GM06990 (cell line): Measurements from ENCODE around the gene PPFIBP2.

ENCODE experiments used
- DNase-seq: peaks from one replicate; pipeline ENCODE4 v3.0.0-alpha.2; 2011; ENCODE audit not compliant: insufficient read length; ENCODE audit errors: extremely low read depth
- H3K27me3 ChIP-seq: replicated peaks from 2 replicates; pipeline ENCODE4 v1.6.0; 2011; ENCODE audit warnings: low read length; ENCODE audit not compliant: control insufficient read depth, insufficient read depth
- H3K36me3 ChIP-seq: 2 replicates; pipeline ENCODE4 v1.5.1; 2011; ENCODE audit warnings: low read length; ENCODE audit not compliant: control insufficient read depth, insufficient read depth
- H3K4me3 ChIP-seq: replicated peaks from 2 replicates; pipeline ENCODE4 v1.5.1; 2011; ENCODE audit warnings: low read depth, mild to moderate bottlenecking, control low read depth, low read length
- TF ChIP-seq, protein P1 (sequence below): IDR thresholded peaks from 2 replicates; pipeline ENCODE4 v1.5.1; 2011; ENCODE audit warnings: low read length, control low read depth, mild to moderate bottlenecking, inconsistent platforms; ENCODE audit not compliant: insufficient read depth, poor library complexity, severe bottlenecking

PPFIBP2 gene

DNA sequence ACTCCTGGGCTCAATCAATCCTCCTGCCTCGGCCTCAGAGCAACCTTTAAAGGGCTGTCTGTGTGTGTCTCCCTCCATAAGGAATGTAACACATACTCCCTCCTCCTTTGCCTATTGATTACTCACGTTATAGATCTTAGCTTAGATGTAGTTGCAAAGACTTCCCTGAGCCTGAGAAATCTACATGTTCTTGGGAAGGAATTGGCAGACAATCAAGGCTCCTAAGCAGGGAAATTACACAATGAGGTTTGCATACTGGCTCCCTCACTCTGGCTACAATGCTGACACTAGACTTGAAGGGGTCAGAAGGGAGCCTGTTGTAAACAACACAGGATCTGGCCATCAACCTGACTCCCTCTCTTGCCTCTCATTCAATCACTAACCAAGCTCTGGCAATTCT, 33.7 kb upstream of the PPFIBP2 start:
- no peaks in the 10 kb centered on the region for H3K36me3 ChIP-seq
- no peaks in the 10 kb centered on the region for H3K27me3 ChIP-seq
- H3K4me3 ChIP-seq: no peak overlapping the region
- DNase-seq: no peak
- TF ChIP-seq, protein P1, sequence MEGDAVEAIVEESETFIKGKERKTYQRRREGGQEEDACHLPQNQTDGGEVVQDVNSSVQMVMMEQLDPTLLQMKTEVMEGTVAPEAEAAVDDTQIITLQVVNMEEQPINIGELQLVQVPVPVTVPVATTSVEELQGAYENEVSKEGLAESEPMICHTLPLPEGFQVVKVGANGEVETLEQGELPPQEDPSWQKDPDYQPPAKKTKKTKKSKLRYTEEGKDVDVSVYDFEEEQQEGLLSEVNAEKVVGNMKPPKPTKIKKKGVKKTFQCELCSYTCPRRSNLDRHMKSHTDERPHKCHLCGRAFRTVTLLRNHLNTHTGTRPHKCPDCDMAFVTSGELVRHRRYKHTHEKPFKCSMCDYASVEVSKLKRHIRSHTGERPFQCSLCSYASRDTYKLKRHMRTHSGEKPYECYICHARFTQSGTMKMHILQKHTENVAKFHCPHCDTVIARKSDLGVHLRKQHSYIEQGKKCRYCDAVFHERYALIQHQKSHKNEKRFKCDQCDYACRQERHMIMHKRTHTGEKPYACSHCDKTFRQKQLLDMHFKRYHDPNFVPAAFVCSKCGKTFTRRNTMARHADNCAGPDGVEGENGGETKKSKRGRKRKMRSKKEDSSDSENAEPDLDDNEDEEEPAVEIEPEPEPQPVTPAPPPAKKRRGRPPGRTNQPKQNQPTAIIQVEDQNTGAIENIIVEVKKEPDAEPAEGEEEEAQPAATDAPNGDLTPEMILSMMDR: no peak

DNA sequence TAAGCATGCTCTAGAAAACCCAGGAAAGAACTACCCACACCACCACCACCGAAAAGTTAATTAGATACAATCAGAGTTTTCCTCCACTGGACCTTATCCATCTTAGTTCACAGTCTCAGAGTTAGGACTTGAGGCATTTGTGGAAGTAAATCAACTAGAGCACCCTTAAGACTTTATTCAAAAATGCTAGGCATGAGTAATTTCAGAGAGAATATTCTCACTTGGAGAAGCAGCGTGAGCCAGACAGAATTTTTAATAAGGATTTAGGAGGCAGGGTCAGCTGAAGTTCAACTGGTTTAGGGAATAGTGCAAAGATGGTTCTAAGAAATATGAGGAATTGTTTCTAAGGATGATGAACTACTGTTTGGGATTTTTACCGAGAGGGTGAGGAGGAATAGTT, 29.7 kb upstream of the PPFIBP2 start:
- H3K27me3 ChIP-seq: no peaks in the 10 kb centered on the region
- no peak overlapping the region for H3K4me3 ChIP-seq
- no peaks in the 10 kb centered on the region for H3K36me3 ChIP-seq
- no peak for DNase-seq
- TF ChIP-seq, protein P1: no peak

DNA sequence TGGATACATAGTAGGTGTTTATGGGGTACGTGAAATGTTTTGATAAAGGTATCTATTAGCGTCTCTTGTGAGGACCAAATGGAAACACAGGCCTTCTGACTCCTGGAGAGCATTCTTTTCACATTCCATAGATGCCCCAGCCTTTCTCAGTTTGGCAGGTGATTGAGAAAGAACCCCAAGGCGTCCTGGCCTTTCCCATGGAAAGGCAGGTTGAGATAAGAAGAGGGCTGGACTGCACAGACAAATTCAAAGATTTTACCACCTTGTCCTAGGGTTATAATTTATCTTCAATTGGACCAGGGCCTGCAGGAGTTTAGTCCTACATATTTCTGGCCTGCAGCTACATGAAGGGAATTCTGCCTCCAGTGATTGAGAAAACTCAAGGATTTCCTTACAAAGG, 29.2 kb upstream of the PPFIBP2 start:
- no peak for DNase-seq
- no peaks in the 10 kb centered on the region for H3K27me3 ChIP-seq
- no peak overlapping the region for H3K4me3 ChIP-seq
- TF ChIP-seq, protein P1: no peak
- no peaks in the 10 kb centered on the region for H3K36me3 ChIP-seq

DNA sequence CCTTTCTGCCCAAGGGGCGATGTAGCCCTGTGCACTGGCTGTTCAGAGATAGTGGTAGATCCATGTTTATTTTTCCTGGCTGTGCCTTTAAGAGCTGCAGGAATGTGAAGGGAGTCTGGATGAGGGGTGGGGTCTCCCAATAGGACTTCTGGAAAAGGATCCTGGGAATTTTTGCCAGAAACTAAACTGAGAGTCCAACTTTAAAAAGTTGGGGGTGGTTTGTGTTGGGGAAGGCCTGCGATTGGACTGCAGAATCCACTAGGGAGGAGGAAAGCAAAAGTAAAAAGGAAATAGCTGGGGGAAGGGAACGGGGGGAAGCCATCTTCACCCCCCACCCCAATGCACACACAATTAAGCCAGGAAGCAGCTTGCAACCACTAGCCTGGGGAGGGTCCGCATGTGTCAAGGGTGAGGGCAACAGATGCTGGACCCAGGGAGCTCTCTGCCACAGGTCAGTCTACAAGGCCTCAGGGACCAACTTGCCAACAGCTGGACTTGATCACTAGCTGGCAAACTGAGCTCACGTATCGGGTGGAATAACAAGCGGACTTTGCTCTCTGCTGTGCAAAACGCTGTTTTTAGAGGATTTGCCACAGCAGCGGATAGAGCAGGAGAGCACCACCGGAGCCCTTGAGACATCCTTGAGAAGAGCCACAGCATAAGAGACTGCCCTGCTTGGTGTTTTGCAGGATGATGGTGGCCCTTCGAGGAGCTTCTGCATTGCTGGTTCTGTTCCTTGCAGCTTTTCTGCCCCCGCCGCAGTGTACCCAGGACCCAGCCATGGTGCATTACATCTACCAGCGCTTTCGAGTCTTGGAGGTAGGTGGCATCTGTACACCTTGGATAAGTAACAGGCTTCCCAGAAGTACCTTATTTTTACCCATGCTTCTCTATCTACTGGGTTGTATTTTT, 28.4 kb upstream of the PPFIBP2 start, which contains the start of gene OLFML1:
Gene OLFML1, plus strand, starts transcription at position 321 of the 912 bp plus-strand sequence. Its CDS starts 370 bp downstream, at position 691.
- TF ChIP-seq, protein P1: no peak
- H3K4me3 ChIP-seq: no peak within 1 kb of the TSS
- no peaks in the 10 kb centered on the region for H3K27me3 ChIP-seq
- DNase-seq: no peak
- H3K36me3 ChIP-seq: no peaks in the 10 kb centered on the region

DNA sequence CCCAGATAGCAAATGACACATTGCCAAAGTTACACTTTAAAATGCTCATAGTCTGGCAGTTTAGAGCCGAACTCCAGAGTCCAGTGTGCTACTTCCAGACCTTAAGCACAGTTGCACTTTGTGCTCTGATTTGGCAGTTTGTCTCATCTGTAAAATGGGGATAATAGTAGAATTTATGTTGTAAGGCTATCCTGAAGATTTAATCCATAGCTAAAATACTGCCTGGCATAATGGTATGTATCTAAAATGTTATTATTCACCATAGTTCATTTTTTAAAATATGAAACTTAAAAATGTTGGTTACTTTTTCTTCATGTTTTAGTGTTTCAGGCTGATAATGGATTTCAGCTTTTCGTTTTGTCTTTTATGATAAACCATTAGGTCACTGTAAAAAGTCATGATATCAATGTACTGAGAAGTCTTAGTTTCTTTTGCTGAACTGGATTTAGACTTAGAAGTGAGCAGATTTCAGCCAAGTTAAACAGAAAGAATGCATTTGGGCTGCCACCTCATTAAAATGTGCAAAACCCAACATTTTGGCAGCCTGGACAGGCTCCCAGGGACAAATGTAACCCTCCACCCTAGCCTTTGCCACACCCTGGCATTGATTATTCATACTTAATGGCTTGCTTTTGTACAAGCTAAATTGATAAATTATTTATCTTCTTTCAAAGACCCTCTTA, 27.6 kb upstream of the PPFIBP2 start:
- no peaks in the 10 kb centered on the region for H3K27me3 ChIP-seq
- H3K36me3 ChIP-seq: no peaks in the 10 kb centered on the region
- no peak for DNase-seq
- no peak overlapping the region for H3K4me3 ChIP-seq
- TF ChIP-seq, protein P1: no peak
